Measurements from ENCODE around the gene MLXIP.

The MLXIP gene

DNA sequence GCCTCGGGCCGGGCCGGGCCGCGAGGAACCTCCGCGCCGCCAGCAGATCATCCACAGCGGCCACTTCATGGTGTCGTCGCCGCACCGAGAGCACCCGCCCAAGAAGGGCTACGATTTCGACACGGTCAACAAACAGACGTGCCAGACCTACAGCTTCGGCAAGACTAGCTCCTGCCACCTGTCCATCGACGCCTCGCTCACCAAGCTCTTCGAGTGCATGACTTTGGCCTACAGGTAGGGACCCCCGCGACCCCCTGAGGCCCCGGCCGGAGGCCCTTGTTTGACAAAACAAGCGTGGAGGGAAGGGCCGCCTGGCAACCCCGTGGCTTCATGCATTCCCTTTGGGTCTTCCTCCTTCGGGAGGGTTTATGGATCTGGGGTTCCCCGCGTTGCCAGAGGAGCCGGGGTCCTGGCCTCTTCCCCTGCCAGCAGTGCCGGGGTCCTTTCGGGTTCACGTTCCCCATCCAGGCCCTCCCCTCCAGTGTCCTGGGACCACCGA, 526 bp downstream of the MLXIP start:
- DNase-seq (ENCODE audit: low read depth) = no peak

GRCh38 chr12:122079532-122080081, 1.1 kb downstream of the MLXIP start:
- no peak for DNase-seq (ENCODE audit: low read depth)

DNA sequence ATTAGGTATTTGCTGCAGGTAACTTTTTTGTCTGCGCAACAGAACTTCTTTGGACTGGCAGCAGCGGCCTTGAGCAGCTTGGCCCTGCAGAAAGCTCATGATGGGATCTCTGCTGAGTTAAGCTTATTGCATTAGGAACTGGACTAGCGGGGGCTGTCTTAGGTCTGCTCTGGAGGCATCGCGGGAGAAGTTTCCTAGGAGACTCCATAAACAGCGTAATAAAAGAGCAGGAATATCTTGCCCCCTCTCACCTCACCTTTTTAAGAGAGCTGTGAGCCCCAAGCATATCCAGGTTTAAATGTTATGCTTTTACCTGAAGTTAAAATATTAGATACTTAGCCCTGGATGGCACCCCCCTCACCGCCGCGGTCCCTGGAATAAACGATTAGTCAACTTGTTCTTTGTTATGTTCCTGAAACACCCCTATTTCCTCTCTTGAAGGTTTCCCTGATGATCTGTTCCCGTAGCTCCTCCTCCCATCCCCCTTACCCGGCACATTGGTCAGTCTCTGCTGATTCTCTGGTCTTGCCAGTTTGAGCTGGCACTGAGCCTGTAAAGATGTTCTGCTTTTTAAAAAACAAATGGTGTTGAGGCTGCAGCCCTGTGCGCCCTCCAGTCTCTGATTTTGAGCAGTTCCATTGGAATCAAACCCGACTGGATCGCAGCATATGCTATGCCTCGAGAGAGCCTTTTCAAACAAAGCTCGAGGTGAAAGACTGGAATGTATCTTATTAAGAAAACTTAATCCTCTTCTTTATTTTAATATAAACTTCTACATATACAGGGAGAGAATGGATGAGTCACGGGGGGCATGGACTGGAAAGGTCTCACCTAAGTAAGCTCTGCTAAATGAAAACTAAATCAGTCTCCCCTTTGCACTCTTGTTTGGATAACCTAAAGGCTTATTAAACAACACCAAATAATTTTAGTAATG, 1.9 kb downstream of the MLXIP start:
- DNase-seq (ENCODE audit: low read depth) = peak; percentile 80

DNA sequence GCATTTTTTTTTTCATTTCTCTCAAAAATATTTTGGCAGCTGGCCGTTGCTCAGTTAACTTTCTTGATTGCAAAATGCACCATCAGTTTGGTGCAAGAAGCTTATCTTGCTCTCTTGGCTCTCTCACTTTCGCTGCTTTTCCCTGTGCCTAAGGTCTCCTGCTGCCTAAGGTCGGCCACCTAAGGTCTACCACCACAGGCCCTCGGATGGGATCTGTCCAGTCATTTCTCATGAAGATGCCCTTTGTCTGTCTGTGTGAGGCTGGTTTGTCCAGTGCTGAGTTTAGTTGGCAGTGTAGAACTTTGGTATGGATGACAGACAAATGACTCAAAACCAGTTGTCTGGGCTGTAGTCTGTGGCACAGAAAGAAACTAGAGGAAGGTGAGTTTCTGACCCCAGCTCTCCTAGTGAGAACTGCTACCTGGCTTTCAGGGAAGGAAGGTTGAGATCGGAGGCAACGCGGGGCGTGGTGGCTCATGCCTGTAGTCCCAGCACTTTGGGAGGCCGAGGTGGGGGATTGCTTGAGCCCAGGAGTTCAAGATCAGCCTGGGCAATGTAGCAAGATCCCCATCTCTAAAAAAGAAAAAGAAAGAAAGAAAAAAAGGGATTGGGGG, 2.6 kb downstream of the MLXIP start:
- DNase-seq (ENCODE audit: low read depth) = peak; percentile 62

GRCh38 chr12:122081697-122082221, 3.2 kb downstream of the MLXIP start:
- peak; percentile 66 for DNase-seq (ENCODE audit: low read depth)

GRCh38 chr12:122082621-122083356, 4.2 kb downstream of the MLXIP start:
- DNase-seq (ENCODE audit: low read depth) = no peak

DNA sequence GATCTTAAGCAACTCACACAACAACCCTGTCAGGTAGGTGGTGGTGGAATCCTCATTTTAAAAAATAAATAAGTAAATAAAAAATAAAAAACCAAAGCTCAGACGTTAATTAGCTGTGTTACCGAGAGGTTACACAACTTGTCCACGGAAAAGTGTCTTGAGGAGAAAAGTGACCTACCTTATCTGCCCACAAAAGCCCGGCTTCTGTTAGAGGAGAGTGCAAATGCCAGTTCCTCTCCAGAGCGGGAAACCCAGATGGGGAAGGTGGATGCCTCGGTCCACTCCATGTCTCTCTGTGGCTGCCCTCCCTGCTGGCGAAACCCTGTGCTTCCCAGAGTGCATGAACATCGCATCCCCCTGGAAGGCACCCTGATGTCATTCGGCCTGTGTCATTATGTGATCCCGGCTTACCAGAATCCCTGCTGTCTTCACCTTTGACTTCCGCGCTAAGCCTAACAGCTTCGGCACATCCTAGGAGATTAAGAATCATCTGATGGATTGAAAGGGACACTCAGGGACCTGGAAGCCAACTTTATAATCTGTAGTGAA, 6.4 kb downstream of the MLXIP start:
- no peak for DNase-seq (ENCODE audit: low read depth)

DNA sequence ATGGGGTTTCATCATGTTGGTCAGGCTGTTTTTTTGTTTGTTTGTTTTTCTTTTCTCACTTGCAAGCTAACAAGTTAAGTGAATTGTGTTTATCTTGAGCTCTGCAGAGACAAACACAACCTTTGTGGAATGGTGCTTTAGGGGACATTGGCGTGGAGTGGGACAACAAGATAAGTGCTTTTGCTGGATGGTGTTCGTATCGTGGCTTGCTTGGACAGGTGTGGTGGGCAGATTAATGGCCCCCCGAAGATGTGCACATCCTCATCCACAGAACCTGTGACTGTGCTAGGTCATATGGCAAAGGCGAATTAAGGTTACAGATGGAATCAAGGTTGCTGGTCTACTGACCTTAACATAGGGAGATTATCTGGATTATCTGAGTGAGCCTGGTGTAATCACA, 7.0 kb downstream of the MLXIP start:
- no peak for DNase-seq (ENCODE audit: low read depth)

- DNase-seq (ENCODE audit: low read depth) = no peak
Measured at GRCh38 chr12:122086116-122086515, 7.6 kb downstream of the MLXIP start.

DNA sequence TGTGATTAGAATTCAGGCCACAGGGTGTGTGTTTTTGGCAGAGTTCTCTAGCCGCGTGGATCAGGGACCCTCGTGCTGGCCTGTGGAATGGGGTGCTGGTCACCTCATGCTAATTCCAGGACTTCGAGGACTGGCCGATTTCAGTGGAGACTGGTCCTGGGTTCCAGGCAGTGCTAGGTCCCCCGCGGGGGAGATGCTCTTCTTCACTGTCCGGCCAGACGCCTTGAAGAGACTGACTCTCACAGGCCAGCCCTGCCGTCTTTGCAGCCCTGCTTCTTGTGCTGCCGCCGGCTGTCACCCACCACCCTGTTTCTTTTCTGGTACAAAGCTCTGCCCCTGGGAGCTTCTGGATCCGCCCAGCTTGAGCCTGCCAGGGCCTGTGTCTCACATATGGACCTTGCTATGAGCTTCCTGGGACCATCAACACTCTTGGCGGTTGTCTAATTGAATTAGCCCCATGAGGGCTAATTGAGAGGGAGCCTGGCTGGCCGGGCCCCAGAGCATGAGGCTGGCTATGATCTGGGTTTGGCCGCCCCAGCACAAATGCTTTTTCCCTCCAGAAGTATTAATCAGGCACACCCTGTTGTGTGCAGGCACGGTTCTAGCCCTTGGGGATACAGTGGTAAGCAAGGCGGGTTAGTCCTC, 8.2 kb downstream of the MLXIP start:
- no peak for DNase-seq (ENCODE audit: low read depth)

GRCh38 chr12:122087431-122088178, 9.0 kb downstream of the MLXIP start:
- DNase-seq (ENCODE audit: low read depth) = no peak

DNA sequence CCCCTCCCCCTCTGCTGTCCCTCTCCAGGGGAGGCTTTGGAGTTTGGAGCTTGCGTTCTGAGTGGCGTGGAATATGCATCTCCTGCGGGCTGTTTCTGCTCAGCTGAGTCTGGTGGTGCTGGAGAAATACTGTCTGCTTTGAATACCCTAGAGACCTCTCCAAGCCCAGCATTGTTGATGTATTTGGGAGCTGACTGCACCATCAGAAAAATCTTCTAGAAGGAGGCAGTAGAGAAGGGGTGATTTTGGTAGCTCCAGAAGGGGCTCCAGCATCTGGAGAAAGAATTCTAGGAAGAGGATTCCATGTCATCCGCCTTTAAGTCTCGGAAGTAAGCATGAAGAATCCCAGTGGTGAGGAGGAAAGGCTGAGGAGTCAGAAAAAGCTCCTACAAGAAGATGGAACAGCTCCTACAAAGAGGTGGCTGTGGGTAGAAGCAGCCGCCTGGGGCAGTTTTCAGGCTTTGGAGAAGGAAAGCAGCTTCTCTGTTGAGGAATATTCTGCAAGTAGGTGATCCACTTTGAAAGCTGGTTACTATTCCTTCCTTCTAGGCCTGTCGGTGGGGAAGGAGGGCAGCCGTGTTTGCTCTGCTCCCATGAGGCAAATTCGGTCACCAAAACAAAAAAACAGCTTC, 9.7 kb downstream of the MLXIP start:
- no peak for DNase-seq (ENCODE audit: low read depth)

- no peak for DNase-seq (ENCODE audit: low read depth)
Measured at GRCh38 chr12:122089077-122089476, 10.5 kb downstream of the MLXIP start.

DNA sequence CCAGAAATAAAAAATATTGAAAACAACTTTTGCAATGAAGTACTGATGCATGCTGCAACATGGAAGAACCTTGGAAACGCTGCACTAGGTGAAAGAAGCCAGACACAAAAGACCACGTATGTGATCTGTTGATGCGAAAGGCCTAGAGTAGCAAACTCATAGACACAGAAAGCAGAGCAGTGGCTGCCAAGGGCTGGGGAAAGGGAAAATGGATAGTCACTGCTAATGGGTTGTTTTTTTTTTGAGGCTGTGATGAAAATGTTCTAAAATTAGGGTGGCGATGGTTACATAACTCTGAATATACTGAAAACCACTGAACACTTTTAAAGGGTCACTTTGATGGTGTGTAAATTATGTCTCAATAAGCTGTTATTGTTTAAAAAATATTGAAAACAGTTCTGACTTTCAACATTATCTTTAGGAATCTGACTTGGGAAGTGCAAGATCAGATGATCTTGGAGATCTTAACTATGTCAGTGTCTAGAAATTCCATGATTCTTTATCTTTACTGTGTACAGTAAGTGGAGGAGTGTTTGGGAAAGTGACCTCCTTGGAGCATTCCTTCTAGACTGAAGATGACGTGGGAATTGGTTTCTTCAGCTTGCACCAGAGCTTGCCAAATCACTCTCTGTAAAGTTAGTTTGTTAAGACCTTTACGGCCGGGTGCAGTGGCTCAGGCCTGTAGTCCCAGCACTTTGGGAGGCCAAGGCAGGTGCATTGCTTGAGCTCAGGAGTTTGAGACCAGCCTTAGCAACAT, 12.4 kb downstream of the MLXIP start:
- DNase-seq (ENCODE audit: low read depth) = peak; percentile 92

DNA sequence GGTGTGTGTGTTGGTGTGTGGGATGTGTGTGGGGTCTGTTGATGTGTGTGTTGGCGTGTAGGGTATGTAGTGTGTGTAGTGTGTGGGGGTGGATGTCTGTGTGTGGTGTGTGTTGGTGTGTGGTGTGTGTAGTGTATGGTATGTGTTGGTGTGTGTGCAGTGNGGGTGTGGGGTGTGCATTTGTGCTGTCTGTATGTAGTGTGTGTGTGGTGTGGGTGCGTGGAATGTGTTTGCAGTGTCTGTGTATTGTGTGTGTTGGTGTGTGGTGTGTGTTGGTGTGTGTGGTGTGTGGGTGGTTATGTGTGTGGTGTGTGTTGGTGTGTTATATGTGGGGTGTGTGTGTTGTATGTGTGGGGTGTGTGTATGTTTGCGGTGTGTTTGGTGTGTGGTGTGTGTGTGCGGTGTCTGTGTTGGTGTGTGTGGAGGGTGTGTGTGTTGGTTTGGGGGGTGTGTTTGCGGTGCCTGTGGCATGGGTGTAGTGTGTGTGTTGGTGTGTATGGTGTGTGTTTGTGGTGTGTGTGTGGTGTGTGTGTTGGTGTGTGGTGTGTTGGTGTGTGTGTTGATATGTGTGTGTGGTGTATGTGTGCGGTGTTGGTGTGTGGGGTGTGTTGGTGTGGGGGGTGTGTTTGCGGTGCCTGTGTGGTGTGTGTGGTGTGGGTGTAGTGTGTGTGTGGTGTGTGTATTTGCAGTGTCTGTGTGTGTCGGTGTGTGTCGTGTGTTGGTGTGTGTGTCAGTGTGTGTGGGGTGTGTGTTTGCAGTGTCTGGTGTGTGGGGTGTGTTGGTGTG, 14.7 kb downstream of the MLXIP start:
- DNase-seq (ENCODE audit: low read depth) = no peak

- DNase-seq (ENCODE audit: low read depth) = no peak
Measured at GRCh38 chr12:122094137-122094734, 15.7 kb downstream of the MLXIP start.

DNA sequence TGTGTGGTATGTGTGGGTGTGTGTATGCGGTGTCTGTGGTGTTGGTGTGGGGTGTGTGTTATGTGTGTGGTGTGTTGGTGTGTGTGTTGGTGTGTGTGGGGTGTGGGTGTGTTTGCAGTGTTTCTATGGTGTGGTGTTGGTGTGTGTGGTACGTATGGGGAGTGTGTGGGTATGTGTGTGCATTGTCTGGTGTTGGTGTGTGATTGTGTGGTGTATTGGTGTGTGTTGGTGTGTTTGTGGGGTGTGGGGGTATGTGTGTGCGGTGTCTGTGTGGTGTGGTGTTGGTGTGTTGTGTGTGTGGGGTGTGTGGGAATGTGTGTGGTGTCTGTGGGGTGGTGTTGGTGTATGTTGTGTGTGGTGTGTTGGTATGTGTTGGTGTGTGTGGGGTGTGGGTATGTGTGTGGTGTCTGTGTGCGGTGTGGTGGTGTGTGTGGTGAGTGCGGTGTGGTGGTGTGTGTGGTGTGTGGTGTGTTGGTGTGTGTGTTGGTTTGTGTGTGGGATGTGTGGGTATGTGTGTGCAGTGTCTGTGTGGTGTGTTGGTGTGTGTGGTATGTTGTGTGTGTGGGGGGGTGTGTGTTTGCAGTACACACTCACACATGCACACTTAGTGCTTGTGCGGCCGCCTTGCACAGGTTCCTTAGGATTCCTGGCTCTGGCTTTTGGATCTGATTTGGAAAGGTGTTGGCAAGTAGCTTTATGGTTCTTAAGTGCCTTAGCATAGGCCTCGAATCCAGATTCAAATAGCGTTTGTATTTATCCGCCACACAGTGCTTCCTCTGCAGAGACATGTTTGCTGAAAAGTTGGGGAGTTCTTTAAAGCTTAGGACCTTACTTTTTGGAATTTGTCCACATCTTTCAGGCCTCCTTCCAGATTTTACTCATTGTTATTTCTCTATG, 16.4 kb downstream of the MLXIP start:
- peak; percentile 29 for DNase-seq (ENCODE audit: low read depth)
